OCI-LY3 (cell line): ENCODE measurements around the gene HOXC9.

Source experiments
- H2AFZ ChIP-seq: fragments of 200-600, 300-600 bp; shearing (Covaris generic); 2 replicates; pipeline ENCODE4 v1.6.0; 2014; ENCODE audit warnings: antibody characterized with exemption, low read depth, low read length
- H3K27ac ChIP-seq: fragments of 200-600, 300-600 bp; sonication (generic); 2 replicates; pipeline ENCODE4 v1.5.1; 2014; ENCODE audit warnings: mild to moderate bottlenecking, low read length, moderate library complexity, mixed read lengths
- H3K27me3 ChIP-seq: fragments of 200-600, 300-600 bp; sonication (generic); 2 replicates; pipeline ENCODE4 v1.6.1; 2014; ENCODE audit warnings: low read depth, low read length, mixed read lengths
- H3K36me3 ChIP-seq: fragments of 200-600, 300-600 bp; sonication (generic); replicated peaks from 2 replicates; pipeline ENCODE3; 2014; ENCODE audit warnings: low read depth, low read length, mixed read lengths
- H3K4me1 ChIP-seq: fragments of 300-600, 200-600 bp; sonication (generic); 2 replicates; pipeline ENCODE4 v1.6.1; 2014; ENCODE audit warnings: low read length, mixed read lengths
- H3K4me2 ChIP-seq: fragments of 200-600, 300-600 bp; sonication (generic); 2 replicates; pipeline ENCODE4 v1.6.1; 2014; ENCODE audit warnings: low read length, mixed read lengths
- H3K4me3 ChIP-seq: fragments of 300-600, 200-600 bp; sonication (generic); 2 replicates; pipeline ENCODE4 v1.5.1; 2014; ENCODE audit warnings: antibody characterized with exemption, mild to moderate bottlenecking, low read length, moderate library complexity
- H3K79me2 ChIP-seq: fragments of 300-600, 200-600 bp; shearing (Covaris generic); 2 replicates; pipeline ENCODE4 v1.6.1; 2014; ENCODE audit warnings: mild to moderate bottlenecking, low read length, mixed read lengths
- H3K9ac ChIP-seq: fragments of 300-600, 200-600 bp; shearing (Covaris generic); 2 replicates; pipeline ENCODE4 v1.6.0; 2014; ENCODE audit warnings: mild to moderate bottlenecking, low read length, moderate library complexity
- H3K9me3 ChIP-seq: fragments of 200-600, 300-600 bp; shearing (Covaris generic); 2 replicates; pipeline ENCODE4 v1.6.1; 2014; ENCODE audit warnings: low read length, mixed read lengths; ENCODE audit not compliant: insufficient read depth
- H4K20me1 ChIP-seq: fragments of 200-600, 300-600 bp; sonication (generic); 2 replicates; pipeline ENCODE4 v1.6.1; 2016; ENCODE audit warnings: low read length, mixed read lengths; ENCODE audit not compliant: insufficient read depth
- EZH2phosphoT487 ChIP-seq: fragments of 200-600 bp; shearing (Covaris generic); IDR thresholded peaks from 2 replicates; pipeline ENCODE4 v1.6.1; 2018; ENCODE audit warnings: antibody characterized with exemption, mixed run types, low read depth
- TF ChIP-seq, protein P1 (sequence below): fragments of 200-600, 300-600 bp; sonication (generic); IDR thresholded peaks from 2 replicates; pipeline ENCODE4 v1.5.1; 2014; ENCODE audit warnings: antibody characterized with exemption, low read length, low read depth

HOXC9 gene

DNA sequence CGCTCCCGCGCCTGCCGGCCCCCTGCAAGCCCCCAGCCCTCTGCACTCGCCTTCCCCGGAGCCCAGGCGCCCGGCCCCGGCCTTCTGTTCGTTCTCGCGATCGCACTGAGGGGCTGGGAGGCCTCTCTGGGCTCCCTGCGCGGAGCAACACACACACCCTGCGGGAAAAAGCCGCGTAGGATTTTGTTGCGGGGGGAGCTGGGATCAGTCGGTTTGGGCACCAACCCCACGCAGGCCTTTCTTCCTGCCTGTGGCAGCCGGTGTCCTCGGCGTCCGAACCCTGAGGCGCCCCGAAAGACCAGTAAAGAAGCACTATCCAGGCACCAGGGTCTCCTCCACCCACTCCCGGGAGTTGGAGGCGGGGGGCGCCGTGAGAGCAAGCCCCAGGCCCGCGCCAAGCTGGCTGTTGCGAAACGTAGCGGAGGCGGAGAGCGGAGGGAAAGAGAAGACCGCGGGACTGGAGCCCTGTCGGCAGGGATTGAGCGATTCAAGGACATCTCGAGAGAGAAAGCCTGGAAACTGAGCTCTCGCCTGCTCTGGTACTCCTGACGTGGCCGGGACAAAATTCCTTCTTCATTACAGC lies 31.0 kb downstream of the HOXC9 start:
- Histone ChIP-seq H3K79me2 (no peaks in the 10 kb centered on the region), H3K4me3 (no peak overlapping the region), H3K36me3 (no peaks in the 10 kb centered on the region), H3K4me2 (no peak overlapping the region), H3K9me3 (no peaks in the 10 kb centered on the region), H3K4me1 (peaks cover 20% of the 10 kb centered on the region), H4K20me1 (no peaks in the 10 kb centered on the region), H2AFZ (no peak overlapping the region), H3K9ac (no peak overlapping the region), H3K27me3 (no peaks in the 10 kb centered on the region), H3K27ac (no peak overlapping the region)
- TF ChIP-seq EZH2phosphoT487 = no peak
- TF ChIP-seq, protein P1, sequence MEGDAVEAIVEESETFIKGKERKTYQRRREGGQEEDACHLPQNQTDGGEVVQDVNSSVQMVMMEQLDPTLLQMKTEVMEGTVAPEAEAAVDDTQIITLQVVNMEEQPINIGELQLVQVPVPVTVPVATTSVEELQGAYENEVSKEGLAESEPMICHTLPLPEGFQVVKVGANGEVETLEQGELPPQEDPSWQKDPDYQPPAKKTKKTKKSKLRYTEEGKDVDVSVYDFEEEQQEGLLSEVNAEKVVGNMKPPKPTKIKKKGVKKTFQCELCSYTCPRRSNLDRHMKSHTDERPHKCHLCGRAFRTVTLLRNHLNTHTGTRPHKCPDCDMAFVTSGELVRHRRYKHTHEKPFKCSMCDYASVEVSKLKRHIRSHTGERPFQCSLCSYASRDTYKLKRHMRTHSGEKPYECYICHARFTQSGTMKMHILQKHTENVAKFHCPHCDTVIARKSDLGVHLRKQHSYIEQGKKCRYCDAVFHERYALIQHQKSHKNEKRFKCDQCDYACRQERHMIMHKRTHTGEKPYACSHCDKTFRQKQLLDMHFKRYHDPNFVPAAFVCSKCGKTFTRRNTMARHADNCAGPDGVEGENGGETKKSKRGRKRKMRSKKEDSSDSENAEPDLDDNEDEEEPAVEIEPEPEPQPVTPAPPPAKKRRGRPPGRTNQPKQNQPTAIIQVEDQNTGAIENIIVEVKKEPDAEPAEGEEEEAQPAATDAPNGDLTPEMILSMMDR = no peak

DNA sequence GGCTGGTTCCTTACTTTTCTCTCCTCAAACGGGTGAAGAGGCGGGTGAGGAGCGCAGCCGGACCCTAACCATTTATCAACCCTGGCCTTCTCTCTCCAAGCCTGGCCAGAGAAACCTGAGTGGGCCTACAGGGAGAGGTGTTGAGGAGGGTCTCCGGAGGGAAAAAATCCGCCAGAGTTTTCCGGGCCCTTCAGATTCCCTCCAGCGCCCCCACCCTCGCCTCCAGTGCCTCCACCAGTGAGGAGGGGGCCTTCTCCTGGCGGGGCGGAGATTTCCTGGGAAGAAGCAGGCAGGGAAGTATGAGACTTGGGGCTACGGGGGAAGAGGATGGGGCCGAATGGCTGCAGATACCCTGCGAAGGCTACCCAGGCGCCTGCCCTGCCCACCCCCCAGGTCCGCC lies 31.5 kb downstream of the HOXC9 start:
- Histone ChIP-seq H3K27ac (no peak overlapping the region), H3K4me2 (no peak overlapping the region), H3K4me3 (no peak overlapping the region), H3K27me3 (no peaks in the 10 kb centered on the region), H3K9me3 (no peaks in the 10 kb centered on the region), H3K4me1 (peaks cover 15% of the 10 kb centered on the region), H2AFZ (no peak overlapping the region), H3K36me3 (no peaks in the 10 kb centered on the region), H4K20me1 (no peaks in the 10 kb centered on the region), H3K9ac (no peak overlapping the region), H3K79me2 (no peaks in the 10 kb centered on the region)
- TF ChIP-seq, protein P1 = no peak
- no peak for TF ChIP-seq EZH2phosphoT487

DNA sequence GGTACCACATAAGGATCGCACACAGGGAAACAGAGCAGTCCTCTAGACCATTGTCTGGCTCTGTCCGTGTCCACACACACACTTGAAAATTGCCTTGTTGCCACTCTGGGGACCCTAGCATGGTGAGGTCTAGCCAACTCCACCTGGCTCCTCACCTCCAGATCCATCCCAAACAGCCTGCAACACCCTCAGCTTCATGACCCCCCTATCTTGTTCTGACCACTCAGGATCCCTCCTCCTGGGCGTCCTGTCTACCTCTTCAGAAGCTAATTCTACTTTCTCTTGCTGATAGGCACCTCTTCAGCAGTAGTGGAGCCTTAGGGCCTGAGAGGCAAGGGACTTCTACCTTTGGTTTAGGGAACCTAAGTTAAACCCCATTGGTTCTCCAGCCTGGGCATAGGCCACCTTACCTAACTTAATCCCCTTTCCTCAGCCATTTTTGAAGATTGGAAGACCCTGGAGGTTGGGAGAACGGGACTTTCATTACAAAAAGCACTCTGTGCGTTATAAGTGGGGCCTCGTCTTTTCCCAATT lies 32.2 kb downstream of the HOXC9 start:
- Histone ChIP-seq H3K27me3 (no peaks in the 10 kb centered on the region), H3K79me2 (no peaks in the 10 kb centered on the region), H3K4me1 (peaks cover 11% of the 10 kb centered on the region)

DNA sequence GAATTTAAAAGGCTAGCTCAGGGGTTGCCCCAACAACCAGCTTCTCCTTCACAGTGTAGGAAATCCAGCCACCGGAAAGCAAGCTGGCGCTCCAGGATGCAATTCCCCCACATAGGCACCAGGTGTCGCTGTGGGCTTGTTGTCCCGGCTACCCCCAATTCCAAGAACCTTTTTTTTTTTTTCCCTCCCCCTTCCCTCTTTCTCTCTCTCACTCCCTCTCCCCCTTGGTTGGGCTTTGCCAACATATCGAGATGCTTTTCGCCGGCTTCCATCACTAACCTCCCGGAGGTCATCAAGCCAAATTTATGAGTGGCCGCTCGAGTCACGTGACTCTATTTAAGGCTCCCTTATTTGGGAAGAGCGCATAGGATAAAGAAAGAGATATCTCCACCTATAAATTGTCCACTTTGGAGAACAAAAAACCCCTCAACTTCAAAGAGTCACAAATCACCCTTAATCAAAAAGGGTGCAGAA lies 32.7 kb downstream of the HOXC9 start, which contains the start of gene HOXC5:
HOXC5 (plus strand) TSS at position 424 of the 474 bp plus-strand sequence. CDS start 73 bp downstream, outside the sequence.
- Histone ChIP-seq H3K36me3 (no peaks in the 10 kb centered on the region), H3K4me3 (peak within 1 kb of the TSS; percentile 63), H3K4me2 (peak within 1 kb of the TSS; percentile 64), H3K9ac (no peak within 1 kb of the TSS), H2AFZ (no peak within 1 kb of the TSS), H3K27ac (no peak within 1 kb of the TSS), H3K27me3 (no peaks in the 10 kb centered on the region), H3K79me2 (no peaks in the 10 kb centered on the region), H3K9me3 (no peaks in the 10 kb centered on the region), H3K4me1 (peaks cover 6% of the 10 kb centered on the region), H4K20me1 (no peaks in the 10 kb centered on the region)
- no peak for TF ChIP-seq EZH2phosphoT487
- TF ChIP-seq, protein P1 = peak; percentile 95

More for the DNA sequence above, 32.2 kb downstream of the HOXC9 start:
- Histone ChIP-seq H3K9me3 (no peaks in the 10 kb centered on the region), H3K27ac (no peak overlapping the region), H3K4me2 (peak overlapping the region; percentile 64; the same call in 1 of the 2 replicates), H3K4me3 (no peak overlapping the region), H3K9ac (no peak overlapping the region), H2AFZ (no peak overlapping the region), H3K36me3 (no peaks in the 10 kb centered on the region), H4K20me1 (no peaks in the 10 kb centered on the region)
- no peak for TF ChIP-seq EZH2phosphoT487
- TF ChIP-seq, protein P1 = no peak
